Glomerular visceral epithelial cell (primary cell): ENCODE measurements around the gene EFNB2.

ENCODE experiments used
- DNase-seq: peaks from one replicate; pipeline ENCODE4 v3.0.0-alpha.2; 2016; ENCODE audit errors: extremely low spot score

EFNB2 gene

DNA sequence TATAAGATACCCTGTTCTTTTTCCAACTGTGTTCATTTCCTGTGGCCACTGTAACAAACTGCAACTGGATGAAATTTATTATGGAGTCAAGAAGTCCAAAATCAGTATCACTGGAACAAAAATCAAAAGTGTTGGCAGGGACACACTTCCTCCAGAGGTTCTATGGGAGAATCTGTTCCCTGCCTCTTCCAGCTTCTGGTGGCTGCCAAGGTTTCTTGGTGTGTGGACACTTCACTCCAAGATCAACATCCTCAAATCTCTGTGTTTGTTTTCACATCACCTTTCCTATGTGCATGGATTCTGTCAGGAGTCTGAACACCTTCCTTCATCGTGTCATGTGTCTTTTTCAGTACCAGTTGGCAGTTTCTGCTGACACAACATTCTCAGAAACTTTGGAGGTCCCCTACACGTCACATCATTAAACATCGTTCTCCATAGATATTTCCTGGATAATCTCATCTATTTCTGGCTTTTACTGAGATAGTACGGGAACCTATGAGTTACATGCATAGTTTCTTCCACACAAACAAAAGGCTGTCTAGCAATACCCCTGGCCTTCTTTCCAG, 15.2 kb upstream of the EFNB2 start:
- no peak for DNase-seq

DNA sequence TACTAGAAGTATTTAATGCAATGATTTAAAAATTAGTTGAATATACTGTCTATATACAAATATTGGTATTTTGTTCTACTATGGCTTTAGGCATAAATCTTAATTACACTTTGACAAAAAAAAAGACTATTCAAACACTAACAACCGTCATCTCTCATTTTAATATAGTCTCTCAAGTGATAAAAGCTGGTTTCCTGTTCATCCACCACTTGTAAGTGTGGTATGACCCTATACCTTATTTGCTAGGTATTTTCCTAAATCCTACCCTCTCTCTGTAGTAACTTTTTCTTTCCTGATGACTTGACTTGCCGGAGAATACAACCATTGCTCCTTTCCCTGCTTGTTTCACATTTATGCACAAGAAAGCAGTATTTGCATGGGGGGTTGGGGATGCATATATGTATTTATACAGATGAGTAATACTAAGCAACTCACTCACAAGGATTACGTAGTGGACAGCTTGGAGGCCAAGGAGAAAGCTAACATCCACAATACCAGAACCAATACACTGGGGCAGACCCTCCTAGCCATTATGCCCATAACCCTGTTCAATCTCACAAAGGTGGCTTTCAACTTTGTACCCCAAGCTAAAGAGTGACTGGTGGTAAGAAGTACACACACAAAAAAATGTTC, 12.7 kb upstream of the EFNB2 start:
- DNase-seq, result no peak

DNA sequence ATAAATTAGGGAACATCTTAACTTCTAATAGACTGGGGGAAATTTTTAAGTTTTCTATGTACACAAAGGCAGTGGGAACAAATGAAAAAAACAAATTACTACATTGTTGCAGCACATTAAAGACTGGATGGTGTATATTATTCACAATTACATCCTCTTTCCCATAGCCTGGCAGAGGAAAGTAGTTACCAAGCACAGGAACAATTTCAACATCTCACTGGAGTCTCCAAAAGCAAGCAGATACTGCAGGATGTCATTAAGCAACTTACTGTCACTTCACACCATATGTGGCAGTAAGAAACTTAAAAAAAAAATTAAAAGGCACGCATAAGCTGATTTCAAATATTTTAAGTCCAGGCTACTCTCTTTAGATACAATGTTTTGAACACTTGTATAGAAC, 6.4 kb upstream of the EFNB2 start:
- DNase-seq, result no peak

DNA sequence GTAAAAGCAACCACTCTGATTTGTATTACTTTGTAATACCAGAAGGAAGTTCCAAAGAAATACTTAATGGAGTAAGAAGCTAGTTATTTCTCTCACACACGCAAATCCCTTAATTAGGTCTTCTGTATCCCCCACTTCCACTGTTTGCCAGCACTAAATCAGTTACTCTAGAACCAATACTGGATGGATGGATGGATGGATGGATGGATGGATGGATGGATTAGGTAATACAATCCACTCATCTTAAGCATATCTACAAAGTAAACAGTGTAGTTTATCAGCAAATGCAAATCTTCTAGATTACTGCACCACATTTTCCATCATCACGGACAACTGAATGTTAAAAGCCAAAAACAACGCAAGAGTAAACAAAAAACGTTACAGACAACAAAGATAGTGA, 5.2 kb upstream of the EFNB2 start:
- no peak for DNase-seq

- DNase-seq, result no peak
These were observed 2.1 kb upstream of the EFNB2 start for GRCh38 chr13:106537521-106537920.

GRCh38 chr13:106536244-106537034, 977 bp upstream of the EFNB2 start:
- peak; percentile 90 for DNase-seq

DNA sequence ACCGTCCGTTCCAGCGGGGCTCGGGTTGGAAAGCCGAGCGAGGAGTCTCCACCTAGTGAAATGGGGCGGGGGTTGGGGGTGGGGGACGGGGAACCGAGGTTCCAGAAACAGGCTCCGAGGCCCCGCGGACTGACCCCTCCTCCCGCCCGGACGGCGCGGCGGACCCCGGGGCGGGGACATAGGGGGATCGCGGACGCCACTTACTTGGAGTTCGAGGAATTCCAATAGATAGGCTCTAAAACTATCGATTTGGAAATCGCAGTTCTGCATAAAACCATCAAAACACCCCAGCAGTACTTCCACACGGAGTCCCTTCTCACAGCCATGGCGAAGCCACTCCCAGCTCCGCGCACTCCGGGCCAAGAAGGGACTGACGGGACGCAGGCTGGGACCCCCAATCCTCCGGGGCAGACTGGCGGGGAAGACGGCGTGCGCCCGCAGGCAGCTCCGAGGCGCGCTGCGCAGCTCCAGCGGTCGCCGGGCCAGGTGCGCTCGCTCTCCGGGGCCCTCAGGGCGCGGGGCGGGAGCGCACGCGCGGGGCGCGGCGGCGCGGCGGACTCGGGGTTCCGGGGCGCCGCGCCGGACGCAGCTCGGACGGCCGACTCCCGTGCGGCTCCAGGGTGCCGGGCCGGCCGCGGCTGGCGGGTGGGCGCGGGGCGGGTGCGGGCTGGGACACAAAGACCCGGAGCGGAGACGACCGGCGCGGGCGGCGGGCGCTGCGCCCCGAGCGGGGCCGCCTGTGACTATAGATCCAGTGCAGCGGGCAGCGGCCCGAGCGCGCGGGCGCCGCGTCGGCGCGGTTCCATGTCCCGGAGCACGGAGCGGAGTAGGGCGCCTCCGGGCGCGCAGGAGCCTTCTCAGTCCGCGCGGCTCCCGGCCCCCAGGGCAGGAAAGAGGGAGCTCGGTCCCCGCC, 567 bp downstream of the EFNB2 start:
- DNase-seq, result peak; percentile 24

- peak; percentile 66 for DNase-seq
These were observed 1.4 kb downstream of the EFNB2 start for GRCh38 chr13:106533943-106534638.

GRCh38 chr13:106533101-106533942, 2.1 kb downstream of the EFNB2 start:
- peak; percentile 88 for DNase-seq

DNA sequence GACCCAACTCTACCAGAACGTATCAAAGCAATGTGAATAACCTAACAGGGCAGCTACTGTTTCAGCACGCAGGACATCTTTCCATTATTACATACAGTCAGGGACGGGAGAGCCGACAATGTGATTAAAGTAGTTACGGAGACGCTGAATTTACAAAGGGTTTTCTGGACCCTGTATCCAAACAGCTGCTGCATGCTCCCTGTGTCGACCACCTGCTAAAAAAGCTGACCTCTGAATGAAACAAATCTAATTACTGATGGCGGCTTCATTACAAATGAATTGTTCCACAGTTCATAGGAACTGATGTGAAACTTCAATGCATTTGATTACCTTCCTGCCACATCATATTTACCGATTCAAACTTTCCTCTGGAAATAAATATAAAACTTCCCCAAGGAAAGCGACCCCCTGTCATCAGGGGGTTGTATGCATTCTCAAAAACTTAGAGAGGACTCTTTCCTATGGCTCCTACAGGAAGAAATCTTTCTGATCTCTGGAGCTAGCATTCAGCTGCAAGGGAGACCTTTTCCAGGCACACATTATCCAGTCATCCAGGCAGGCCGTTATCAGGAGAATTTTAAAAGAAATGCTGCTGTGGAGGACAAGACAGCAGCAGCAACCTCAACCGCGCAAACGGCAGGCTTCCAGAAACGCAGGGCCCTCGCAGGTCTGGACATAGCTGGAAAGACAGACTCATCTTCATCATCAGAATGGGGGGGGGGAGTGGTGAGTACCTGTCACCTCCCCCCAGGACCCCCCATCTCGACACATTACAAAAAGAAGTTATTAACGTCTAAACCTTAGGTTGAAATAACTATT, 3.1 kb downstream of the EFNB2 start:
- DNase-seq, result peak; percentile 53

- DNase-seq, result no peak
These were observed 4.4 kb downstream of the EFNB2 start for GRCh38 chr13:106530980-106531481.

DNA sequence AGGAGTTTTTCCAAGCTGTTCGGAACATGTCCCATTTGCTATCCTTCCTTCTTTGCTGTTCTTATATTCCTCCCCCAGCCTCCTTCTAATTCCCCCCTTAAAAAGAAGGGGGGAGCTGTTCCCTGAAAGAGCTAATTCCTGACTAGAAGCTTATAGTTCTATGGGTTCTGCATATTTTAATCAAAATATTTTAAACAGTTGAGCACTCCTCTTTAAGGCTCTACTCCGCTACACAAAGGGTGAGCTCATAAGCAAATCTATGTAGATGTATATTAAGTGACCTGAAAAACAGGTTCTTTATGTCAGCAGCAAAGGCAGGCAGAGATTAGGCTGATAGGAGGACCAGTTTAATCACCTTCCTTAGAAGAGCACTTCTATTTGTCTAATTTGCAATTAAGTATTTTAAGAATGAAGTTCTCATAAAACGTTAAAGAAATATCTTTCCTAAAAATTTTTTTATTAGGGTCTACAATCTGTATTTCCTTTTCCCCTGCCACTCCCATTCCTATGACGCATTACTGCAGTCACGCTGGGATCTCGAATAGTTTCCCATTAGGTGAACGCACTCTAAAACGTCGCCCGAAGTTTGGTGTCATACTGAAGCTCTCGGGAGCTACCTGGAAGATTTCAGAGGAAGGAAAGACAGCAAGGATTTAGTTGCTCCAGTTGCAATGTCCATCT, 5.2 kb downstream of the EFNB2 start:
- no peak for DNase-seq

DNA sequence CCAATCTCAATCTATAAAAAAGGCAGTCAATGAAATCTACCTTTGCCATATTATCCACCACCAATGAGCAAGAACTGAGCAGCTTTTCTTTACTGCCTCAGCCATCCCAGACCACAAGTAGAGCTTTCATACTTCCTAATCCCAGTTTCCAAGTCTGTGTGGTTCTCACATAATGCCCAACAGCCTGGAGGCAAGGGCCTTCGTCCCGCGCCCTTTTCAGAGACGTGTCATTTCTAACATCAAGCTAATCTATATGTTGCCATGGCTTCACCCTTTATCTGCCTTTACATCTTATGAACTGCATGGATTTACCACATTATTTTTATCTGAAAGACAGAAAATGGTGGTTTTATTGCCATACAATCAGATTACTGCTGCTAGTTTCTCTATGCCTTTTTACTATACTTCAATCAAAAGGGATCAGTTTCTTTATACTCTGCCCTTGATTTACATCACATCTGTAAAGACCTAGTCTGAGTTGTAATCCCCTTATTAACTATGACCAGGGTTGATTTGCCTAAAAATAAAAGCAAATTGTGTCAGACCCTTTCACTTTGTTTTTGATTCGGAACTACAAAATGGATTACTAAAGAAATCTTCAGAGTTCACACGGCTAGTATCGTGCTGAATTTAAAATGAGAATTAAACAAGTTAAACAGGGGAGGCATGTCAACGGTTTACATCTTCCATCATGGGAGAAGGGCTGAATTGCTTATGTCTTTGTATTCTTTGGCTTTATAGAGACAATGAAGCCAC, 5.9 kb downstream of the EFNB2 start:
- no peak for DNase-seq

GRCh38 chr13:106528718-106529414, 6.6 kb downstream of the EFNB2 start:
- DNase-seq, result no peak

DNA sequence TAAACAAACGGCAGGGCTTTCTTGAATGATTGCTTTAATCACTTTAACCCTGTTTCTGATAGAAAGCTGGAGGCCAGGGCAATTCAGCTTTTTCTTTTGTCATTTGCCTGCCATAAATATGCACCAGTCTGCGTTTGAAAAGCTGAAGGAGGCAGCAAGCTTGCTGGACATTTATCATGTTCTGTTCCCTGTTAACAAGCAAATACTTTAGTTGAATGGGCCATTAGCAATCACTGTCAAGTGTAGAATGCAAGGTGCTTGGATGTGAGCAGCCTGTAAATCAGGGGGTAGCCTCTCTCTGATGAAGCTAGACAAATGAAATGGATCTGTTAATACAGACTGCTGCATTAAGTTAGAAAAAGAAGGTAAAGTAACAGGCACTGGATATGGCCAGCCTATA, 7.6 kb downstream of the EFNB2 start:
- no peak for DNase-seq

- DNase-seq, result no peak
These were observed 8.0 kb downstream of the EFNB2 start for GRCh38 chr13:106527445-106527801.

GRCh38 chr13:106526738-106527444, 8.6 kb downstream of the EFNB2 start:
- no peak for DNase-seq
